Measurements from ENCODE around the gene LRBA.

The LRBA gene

DNA sequence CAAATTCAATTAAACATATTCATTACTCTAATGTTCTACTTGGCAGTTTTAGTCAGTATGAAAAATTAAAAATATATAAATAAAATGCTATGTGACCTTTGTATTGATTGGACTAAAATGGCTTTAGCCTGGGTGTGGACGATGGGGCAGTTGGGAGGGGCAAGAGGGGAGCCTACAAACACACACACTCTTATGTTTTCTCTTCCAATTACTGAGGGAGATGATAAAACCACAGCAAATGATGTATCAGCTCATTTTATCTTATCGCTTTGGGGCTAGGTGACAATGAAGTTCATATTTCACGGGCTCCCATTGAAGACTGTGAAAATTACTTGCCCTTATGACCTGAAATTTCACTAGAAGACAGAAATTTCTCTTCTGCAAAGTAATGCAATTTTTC, 517.5 kb downstream of the LRBA start:
- no peak overlapping the region for H3K14ac ChIP-seq (ENCODE audit: low read length)
- no peak for DNase-seq (ENCODE audit: low spot score)
- no peaks in the 10 kb centered on the region for H3K4me1 ChIP-seq (ENCODE audit: control insufficient read depth in 2 of 2, insufficient read depth in 1 of 2, low read depth in 1 of 2, low read length in 2 of 2)
- no peak overlapping the region for H2BK5ac ChIP-seq (ENCODE audit: low read length)
- no peak overlapping the region for H3K4ac ChIP-seq (ENCODE audit: low read length)
- no peak overlapping the region for H2BK120ac ChIP-seq (ENCODE audit: low read depth, low read length)
- no peak overlapping the region for H3K9ac ChIP-seq (ENCODE audit: low read depth, low read length, poor library complexity)
- no peaks in the 10 kb centered on the region for H3K79me1 ChIP-seq (ENCODE audit: low read depth, low read length)
- no CpG with 5 or more reads among the region's 3 CpGs for WGBS, 2 donors (ENCODE audit: extremely low coverage in 2 of 2, insufficient read length in 2 of 2, insufficient replicate concordance in 1 of 2)
- H3K4me2 ChIP-seq (ENCODE audit: insufficient read depth, low read length, poor library complexity, severe bottlenecking), result no peak overlapping the region
- H4K91ac ChIP-seq (ENCODE audit: low read depth, low read length, poor library complexity), result no peak overlapping the region
- H3K27ac ChIP-seq (replicated peaks; ENCODE audit: low read length), result no peak overlapping the region
- no peaks in the 10 kb centered on the region for H3K27me3 ChIP-seq (ENCODE audit: control insufficient read depth in 3 of 3, insufficient read depth in 3 of 3, low read depth in 1 of 3, low read length in 3 of 3)
- no peak overlapping the region for H3K18ac ChIP-seq (ENCODE audit: low read length)
- H3K9me3 ChIP-seq (replicated peaks in 1 of 2; ENCODE audit: control insufficient read depth in 2 of 2, insufficient read depth in 1 of 2, low read depth in 1 of 2, low read length in 2 of 2), result peaks cover 0 to 2% of the 10 kb centered on the region in 2 donors
- no peaks in the 10 kb centered on the region for H3K36me3 ChIP-seq (replicated peaks in 1 of 2; ENCODE audit: control insufficient read depth in 2 of 2, insufficient read depth in 2 of 2, low read length in 2 of 2)
- no peak overlapping the region for H2BK12ac ChIP-seq (ENCODE audit: low read length)
- no peak overlapping the region for H2AFZ ChIP-seq (ENCODE audit: low read length)
- H3K23ac ChIP-seq (ENCODE audit: low read depth, low read length, poor library complexity), result no peak overlapping the region
- H4K8ac ChIP-seq (ENCODE audit: low read depth, low read length), result no peak overlapping the region
- H3K4me3 ChIP-seq (ENCODE audit: low read length in 2 of 2), result no peak overlapping the region
- no peak overlapping the region for H2BK15ac ChIP-seq (ENCODE audit: low read length)
- H2AK5ac ChIP-seq (ENCODE audit: low read depth, low read length), result no peak overlapping the region

DNA sequence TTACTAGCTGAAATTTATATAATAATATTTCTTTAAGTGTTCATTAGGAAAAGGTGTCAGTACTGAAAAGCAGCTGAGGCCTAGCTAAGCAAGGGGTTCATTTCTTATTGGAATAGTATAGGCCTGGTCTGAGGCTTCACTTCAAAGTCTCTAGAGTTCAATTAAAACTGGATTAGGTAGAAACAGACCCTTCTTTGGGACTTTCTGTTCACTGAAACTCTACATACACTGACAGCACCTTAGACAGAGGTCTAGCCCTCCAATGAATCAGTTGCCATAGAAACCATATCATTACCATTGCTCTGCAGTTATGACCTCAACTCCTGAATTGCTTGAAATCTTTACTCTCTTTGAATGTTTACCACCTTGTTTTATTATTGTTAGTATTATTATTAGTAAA, 519.5 kb downstream of the LRBA start:
- no peak overlapping the region for H3K23ac ChIP-seq (ENCODE audit: low read depth, low read length, poor library complexity)
- no peak overlapping the region for H3K4me3 ChIP-seq (ENCODE audit: low read length in 2 of 2)
- no peak overlapping the region for H2BK5ac ChIP-seq (ENCODE audit: low read length)

DNA sequence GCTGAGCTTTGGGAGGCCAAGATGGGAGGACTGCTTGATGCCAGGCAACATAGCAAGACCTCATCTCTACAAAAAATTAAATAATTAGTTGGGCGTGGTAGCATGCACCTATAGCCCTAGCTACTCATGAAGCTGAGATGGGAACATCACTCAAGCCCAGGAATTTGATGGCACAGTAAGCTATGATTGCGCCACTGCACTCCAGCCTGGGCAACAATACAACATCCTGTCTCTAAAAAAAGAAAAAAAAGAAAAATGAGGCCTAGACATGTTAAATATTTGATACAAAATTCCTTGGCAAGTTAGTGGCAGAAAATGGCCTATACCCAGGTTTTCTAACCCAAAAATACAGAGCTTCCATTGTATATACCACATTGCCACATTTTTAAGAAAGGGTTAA, 521.2 kb downstream of the LRBA start:
- peak overlapping the region; percentile 56 for H3K14ac ChIP-seq (ENCODE audit: low read length)
- no peak overlapping the region for H2BK15ac ChIP-seq (ENCODE audit: low read length)
- H3K79me1 ChIP-seq (ENCODE audit: low read depth, low read length), result no peaks in the 10 kb centered on the region
- no peak overlapping the region for H3K23ac ChIP-seq (ENCODE audit: low read depth, low read length, poor library complexity)
- H3K27me3 ChIP-seq (ENCODE audit: control insufficient read depth in 3 of 3, insufficient read depth in 3 of 3, low read depth in 1 of 3, low read length in 3 of 3), result no peaks in the 10 kb centered on the region
- DNase-seq (ENCODE audit: low spot score), result no peak
- H2BK12ac ChIP-seq (ENCODE audit: low read length), result no peak overlapping the region
- H3K36me3 ChIP-seq (replicated peaks in 1 of 2; ENCODE audit: control insufficient read depth in 2 of 2, insufficient read depth in 2 of 2, low read length in 2 of 2), result no peaks in the 10 kb centered on the region
- no peak overlapping the region for H3K27ac ChIP-seq (replicated peaks; ENCODE audit: low read length)
- no peak overlapping the region for H4K91ac ChIP-seq (ENCODE audit: low read depth, low read length, poor library complexity)
- no peak overlapping the region for H3K18ac ChIP-seq (ENCODE audit: low read length)
- no peak overlapping the region for H3K4me2 ChIP-seq (ENCODE audit: insufficient read depth, low read length, poor library complexity, severe bottlenecking)
- no peak overlapping the region for H2AK5ac ChIP-seq (ENCODE audit: low read depth, low read length)
- no peaks in the 10 kb centered on the region for H3K9me3 ChIP-seq (replicated peaks in 1 of 2; ENCODE audit: control insufficient read depth in 2 of 2, insufficient read depth in 1 of 2, low read depth in 1 of 2, low read length in 2 of 2)
- H2BK5ac ChIP-seq (ENCODE audit: low read length), result no peak overlapping the region
- H2AFZ ChIP-seq (ENCODE audit: low read length), result no peak overlapping the region
- H2BK120ac ChIP-seq (ENCODE audit: low read depth, low read length), result no peak overlapping the region
- WGBS, 2 donors (ENCODE audit: extremely low coverage in 2 of 2, insufficient read length in 2 of 2, insufficient replicate concordance in 1 of 2), result no CpG with 5 or more reads among the region's 2 CpGs
- H4K8ac ChIP-seq (ENCODE audit: low read depth, low read length), result no peak overlapping the region
- no peak overlapping the region for H3K4me3 ChIP-seq (ENCODE audit: low read length in 2 of 2)
- H3K4ac ChIP-seq (ENCODE audit: low read length), result no peak overlapping the region
- H3K9ac ChIP-seq (ENCODE audit: low read depth, low read length, poor library complexity), result no peak overlapping the region
- peaks cover 0 to 4% of the 10 kb centered on the region in 2 donors for H3K4me1 ChIP-seq (ENCODE audit: control insufficient read depth in 2 of 2, insufficient read depth in 1 of 2, low read depth in 1 of 2, low read length in 2 of 2)

More for the DNA sequence above, 519.5 kb downstream of the LRBA start:
- no peak overlapping the region for H2BK15ac ChIP-seq (ENCODE audit: low read length)
- no peak overlapping the region for H3K4ac ChIP-seq (ENCODE audit: low read length)
- no peak overlapping the region for H3K14ac ChIP-seq (ENCODE audit: low read length)
- H2BK12ac ChIP-seq (ENCODE audit: low read length), result no peak overlapping the region
- no peak overlapping the region for H3K9ac ChIP-seq (ENCODE audit: low read depth, low read length, poor library complexity)
- DNase-seq (ENCODE audit: low spot score), result no peak
- H4K91ac ChIP-seq (ENCODE audit: low read depth, low read length, poor library complexity), result no peak overlapping the region
- no peaks in the 10 kb centered on the region for H3K79me1 ChIP-seq (ENCODE audit: low read depth, low read length)
- H2BK120ac ChIP-seq (ENCODE audit: low read depth, low read length), result no peak overlapping the region
- H3K27ac ChIP-seq (replicated peaks; ENCODE audit: low read length), result no peak overlapping the region
- H2AK5ac ChIP-seq (ENCODE audit: low read depth, low read length), result no peak overlapping the region
- no peak overlapping the region for H4K8ac ChIP-seq (ENCODE audit: low read depth, low read length)
- peaks cover 0 to 4% of the 10 kb centered on the region in 2 donors for H3K4me1 ChIP-seq (ENCODE audit: control insufficient read depth in 2 of 2, insufficient read depth in 1 of 2, low read depth in 1 of 2, low read length in 2 of 2)
- H3K4me2 ChIP-seq (ENCODE audit: insufficient read depth, low read length, poor library complexity, severe bottlenecking), result no peak overlapping the region
- H3K18ac ChIP-seq (ENCODE audit: low read length), result no peak overlapping the region
- no peaks in the 10 kb centered on the region for H3K9me3 ChIP-seq (replicated peaks in 1 of 2; ENCODE audit: control insufficient read depth in 2 of 2, insufficient read depth in 1 of 2, low read depth in 1 of 2, low read length in 2 of 2)
- no peaks in the 10 kb centered on the region for H3K27me3 ChIP-seq (ENCODE audit: control insufficient read depth in 3 of 3, insufficient read depth in 3 of 3, low read depth in 1 of 3, low read length in 3 of 3)
- no peak overlapping the region for H2AFZ ChIP-seq (ENCODE audit: low read length)
- H3K36me3 ChIP-seq (replicated peaks in 1 of 2; ENCODE audit: control insufficient read depth in 2 of 2, insufficient read depth in 2 of 2, low read length in 2 of 2), result no peaks in the 10 kb centered on the region

- no peak overlapping the region for H2BK15ac ChIP-seq (ENCODE audit: low read length)
- no peak overlapping the region for H2BK120ac ChIP-seq (ENCODE audit: low read depth, low read length)
- H3K36me3 ChIP-seq (replicated peaks in 1 of 2; ENCODE audit: control insufficient read depth in 2 of 2, insufficient read depth in 2 of 2, low read length in 2 of 2), result no peaks in the 10 kb centered on the region
- peaks cover 0 to 4% of the 10 kb centered on the region in 2 donors for H3K4me1 ChIP-seq (ENCODE audit: control insufficient read depth in 2 of 2, insufficient read depth in 1 of 2, low read depth in 1 of 2, low read length in 2 of 2)
- H3K4me3 ChIP-seq (ENCODE audit: low read length in 2 of 2), result no peak overlapping the region
- WGBS, 2 donors (ENCODE audit: extremely low coverage in 2 of 2, insufficient read length in 2 of 2, insufficient replicate concordance in 1 of 2), result no CpG with 5 or more reads among the region's 3 CpGs
- H3K9me3 ChIP-seq (replicated peaks in 1 of 2; ENCODE audit: control insufficient read depth in 2 of 2, insufficient read depth in 1 of 2, low read depth in 1 of 2, low read length in 2 of 2), result no peaks in the 10 kb centered on the region
- no peak overlapping the region for H3K4me2 ChIP-seq (ENCODE audit: insufficient read depth, low read length, poor library complexity, severe bottlenecking)
- H2BK5ac ChIP-seq (ENCODE audit: low read length), result no peak overlapping the region
- no peak for DNase-seq (ENCODE audit: low spot score)
- H2AFZ ChIP-seq (ENCODE audit: low read length), result no peak overlapping the region
- no peak overlapping the region for H2BK12ac ChIP-seq (ENCODE audit: low read length)
- H2AK5ac ChIP-seq (ENCODE audit: low read depth, low read length), result no peak overlapping the region
- H3K9ac ChIP-seq (ENCODE audit: low read depth, low read length, poor library complexity), result no peak overlapping the region
- no peaks in the 10 kb centered on the region for H3K27me3 ChIP-seq (ENCODE audit: control insufficient read depth in 3 of 3, insufficient read depth in 3 of 3, low read depth in 1 of 3, low read length in 3 of 3)
- no peak overlapping the region for H3K23ac ChIP-seq (ENCODE audit: low read depth, low read length, poor library complexity)
- no peak overlapping the region for H4K8ac ChIP-seq (ENCODE audit: low read depth, low read length)
- H3K27ac ChIP-seq (replicated peaks; ENCODE audit: low read length), result no peak overlapping the region
- H4K91ac ChIP-seq (ENCODE audit: low read depth, low read length, poor library complexity), result no peak overlapping the region
- H3K79me1 ChIP-seq (ENCODE audit: low read depth, low read length), result no peaks in the 10 kb centered on the region
- H3K14ac ChIP-seq (ENCODE audit: low read length), result no peak overlapping the region
- no peak overlapping the region for H3K18ac ChIP-seq (ENCODE audit: low read length)
- no peak overlapping the region for H3K4ac ChIP-seq (ENCODE audit: low read length)
Measured at GRCh38 chr4:150491132-150492049, 523.7 kb downstream of the LRBA start.
